ENCODE results near the gene CLDN19.

DNA sequence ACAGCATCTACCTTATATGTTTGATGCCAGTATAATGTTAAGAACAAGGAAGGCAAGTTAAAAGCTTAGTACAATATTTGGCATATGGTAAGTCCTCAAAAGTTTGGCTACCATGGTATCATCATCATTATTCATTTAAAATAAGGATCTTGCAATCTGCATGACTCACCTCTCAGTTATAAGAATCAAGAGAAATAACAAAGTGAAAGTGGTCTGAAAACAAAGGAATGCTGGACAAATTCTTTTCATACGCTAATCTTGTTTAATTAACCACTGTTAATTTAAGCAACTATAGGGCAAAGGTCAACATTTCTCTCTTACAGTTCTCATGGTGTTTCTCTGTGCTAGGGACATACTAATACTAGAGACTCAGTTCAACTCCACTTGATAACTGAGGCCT is 13.0 kb upstream of the CLDN19 start:
- TF ChIP-seq, protein P1, sequence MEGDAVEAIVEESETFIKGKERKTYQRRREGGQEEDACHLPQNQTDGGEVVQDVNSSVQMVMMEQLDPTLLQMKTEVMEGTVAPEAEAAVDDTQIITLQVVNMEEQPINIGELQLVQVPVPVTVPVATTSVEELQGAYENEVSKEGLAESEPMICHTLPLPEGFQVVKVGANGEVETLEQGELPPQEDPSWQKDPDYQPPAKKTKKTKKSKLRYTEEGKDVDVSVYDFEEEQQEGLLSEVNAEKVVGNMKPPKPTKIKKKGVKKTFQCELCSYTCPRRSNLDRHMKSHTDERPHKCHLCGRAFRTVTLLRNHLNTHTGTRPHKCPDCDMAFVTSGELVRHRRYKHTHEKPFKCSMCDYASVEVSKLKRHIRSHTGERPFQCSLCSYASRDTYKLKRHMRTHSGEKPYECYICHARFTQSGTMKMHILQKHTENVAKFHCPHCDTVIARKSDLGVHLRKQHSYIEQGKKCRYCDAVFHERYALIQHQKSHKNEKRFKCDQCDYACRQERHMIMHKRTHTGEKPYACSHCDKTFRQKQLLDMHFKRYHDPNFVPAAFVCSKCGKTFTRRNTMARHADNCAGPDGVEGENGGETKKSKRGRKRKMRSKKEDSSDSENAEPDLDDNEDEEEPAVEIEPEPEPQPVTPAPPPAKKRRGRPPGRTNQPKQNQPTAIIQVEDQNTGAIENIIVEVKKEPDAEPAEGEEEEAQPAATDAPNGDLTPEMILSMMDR (IDR thresholded peaks at IDR 0.05 in 2 of 3, conservative IDR thresholded peaks at IDR 0.05 in 1 of 3; ENCODE audit: borderline replicate concordance in 1 of 3, insufficient read depth in 1 of 3, low read depth in 2 of 3, low read length in 2 of 3) = no peak
- TF ChIP-seq POLR2A (IDR thresholded peaks at IDR 0.05; ENCODE audit: borderline replicate concordance, extremely low read depth, insufficient read depth, insufficient read length) (no peak), FOSL1 (IDR thresholded peaks at IDR 0.05; ENCODE audit: low read depth) (no peak), TCF7L2 (IDR thresholded peaks at IDR 0.05; ENCODE audit: borderline replicate concordance, extremely low read depth, insufficient read depth, insufficient read length) (no peak), ZFX (IDR thresholded peaks at IDR 0.05) (no peak), SP1 (IDR thresholded peaks at IDR 0.05; ENCODE audit: low read depth) (no peak), POLR2AphosphoS5 (IDR thresholded peaks at IDR 0.05; ENCODE audit: low read depth, low read length) (no peak), EZH2phosphoT487 (IDR thresholded peaks at IDR 0.05; ENCODE audit: borderline replicate concordance) (no peak), ZNF274 (IDR thresholded peaks at IDR 0.05; ENCODE audit: low read depth, low read length) (no peak), JUND (IDR thresholded peaks at IDR 0.05) (no peak), YY1 (IDR thresholded peaks at IDR 0.05; ENCODE audit: extremely low read depth, insufficient replicate concordance, low read depth, low read length) (no peak)
- TF ChIP-seq, protein P2, sequence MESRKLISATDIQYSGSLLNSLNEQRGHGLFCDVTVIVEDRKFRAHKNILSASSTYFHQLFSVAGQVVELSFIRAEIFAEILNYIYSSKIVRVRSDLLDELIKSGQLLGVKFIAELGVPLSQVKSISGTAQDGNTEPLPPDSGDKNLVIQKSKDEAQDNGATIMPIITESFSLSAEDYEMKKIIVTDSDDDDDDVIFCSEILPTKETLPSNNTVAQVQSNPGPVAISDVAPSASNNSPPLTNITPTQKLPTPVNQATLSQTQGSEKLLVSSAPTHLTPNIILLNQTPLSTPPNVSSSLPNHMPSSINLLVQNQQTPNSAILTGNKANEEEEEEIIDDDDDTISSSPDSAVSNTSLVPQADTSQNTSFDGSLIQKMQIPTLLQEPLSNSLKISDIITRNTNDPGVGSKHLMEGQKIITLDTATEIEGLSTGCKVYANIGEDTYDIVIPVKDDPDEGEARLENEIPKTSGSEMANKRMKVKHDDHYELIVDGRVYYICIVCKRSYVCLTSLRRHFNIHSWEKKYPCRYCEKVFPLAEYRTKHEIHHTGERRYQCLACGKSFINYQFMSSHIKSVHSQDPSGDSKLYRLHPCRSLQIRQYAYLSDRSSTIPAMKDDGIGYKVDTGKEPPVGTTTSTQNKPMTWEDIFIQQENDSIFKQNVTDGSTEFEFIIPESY (IDR thresholded peaks at IDR 0.05; ENCODE audit: extremely low read depth, insufficient replicate concordance, low read length) = no peak
- TF ChIP-seq, protein P3, sequence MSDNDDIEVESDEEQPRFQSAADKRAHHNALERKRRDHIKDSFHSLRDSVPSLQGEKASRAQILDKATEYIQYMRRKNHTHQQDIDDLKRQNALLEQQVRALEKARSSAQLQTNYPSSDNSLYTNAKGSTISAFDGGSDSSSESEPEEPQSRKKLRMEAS (IDR thresholded peaks at IDR 0.05) = no peak
